GM12878 (cell line): ENCODE results near the gene TFCP2L1. TPM values are rescaled to one million over a fixed set of nuclear protein-coding genes. Genes with fewer than 3 reads are reported as not detected.

ENCODE experiments used
- ATAC-seq: fragments of 200-7000 bp; cut with Tn5 transposase; 3 replicates; pipeline ENCODE4 v1.9.1; 2020; ENCODE audit warnings: mild to moderate bottlenecking, moderate library complexity
- BruUV-seq: library from RNA; stranded (reverse); fragments of 400-500 nt; replicated peaks from 2 replicates; lab custom pipeline; 2021; lab: Mats Ljungman, UMichigan
- CTCF ChIA-PET: fragments of 300-600 bp; sonication (Branson Sonifier 250); formaldehyde crosslinking; extraction: SDS; loops from one replicate; lab custom pipeline; 2021; ENCODE audit warnings: inconsistent platforms; lab: Yijun Ruan, JAX
- POLR2A ChIA-PET: fragments of 350-600 bp; formaldehyde crosslinking; extraction: SDS; loops from one replicate; lab custom pipeline; 2021; ENCODE audit warnings: inconsistent platforms; lab: Charles Lee
- RAD21 ChIA-PET: fragments of 300-600 bp; sonication (Branson Sonifier 250); formaldehyde crosslinking; loops from one replicate; lab custom pipeline; 2023; ENCODE audit warnings: antibody characterized with exemption; ENCODE audit not compliant: unreplicated experiment; lab: Charles Lee
- SMC1A ChIA-PET: fragments of 300-600 bp; sonication (Branson Sonifier 250); formaldehyde crosslinking; loops from one replicate; lab custom pipeline; 2023; ENCODE audit not compliant: unreplicated experiment, uncharacterized antibody; lab: Charles Lee
- DNase-seq: peaks from one replicate; pipeline ENCODE4 v3.0.0-alpha.2; 2011; ENCODE audit warnings: low read depth, low spot score
- FAIRE-seq: peaks from 3 replicates; lab custom pipeline; 2011; peaks lifted over from hg19 to GRCh38; lab: Jason Lieb, UNC
- H2AFZ ChIP-seq: 2 replicates; pipeline ENCODE4 v1.6.0; 2011; ENCODE audit warnings: low read depth, low read length, control low read depth; ENCODE audit not compliant: control insufficient read depth
- H3K27ac ChIP-seq: 2 replicates; pipeline ENCODE4 v1.5.1; 2011; ENCODE audit warnings: control low read depth; ENCODE audit not compliant: control insufficient read depth, insufficient read depth
- H3K27me3 ChIP-seq, 2 experiments: replicated peaks in 1 of 2; 2 replicates each; pipeline versions ENCODE4 v1.6.0 to v1.6.1; 2011; ENCODE audit warnings: low read length in 1 of 2; ENCODE audit not compliant: control insufficient read depth in 2 of 2, insufficient read depth in 2 of 2
- H3K36me3 ChIP-seq, 2 experiments: 2 replicates each; pipeline ENCODE4 v1.5.1; 2011; ENCODE audit warnings: low read length in 1 of 2; ENCODE audit not compliant: control insufficient read depth in 2 of 2, insufficient read depth in 2 of 2
- H3K4me1 ChIP-seq: 2 replicates; pipeline ENCODE4 v1.6.1; 2011; ENCODE audit warnings: mild to moderate bottlenecking, low read length, moderate library complexity, mixed read lengths; ENCODE audit not compliant: control insufficient read depth, insufficient read depth
- H3K4me2 ChIP-seq: 2 replicates; pipeline ENCODE4 v1.6.0; 2011; ENCODE audit warnings: control low read depth; ENCODE audit not compliant: control insufficient read depth, insufficient read depth
- H3K4me3 ChIP-seq: fragments of 200-600 bp; sonication (generic); 2 replicates; pipeline ENCODE4 v1.5.1; 2016
- H3K79me2 ChIP-seq: 2 replicates; pipeline ENCODE4 v1.6.0; 2011; ENCODE audit warnings: low read length; ENCODE audit not compliant: control insufficient read depth, insufficient read depth
- H3K9ac ChIP-seq: 2 replicates; pipeline ENCODE4 v1.8.0; 2011; ENCODE audit warnings: low read length, control low read depth, mixed read lengths; ENCODE audit not compliant: control insufficient read depth, insufficient read depth
- H3K9me3 ChIP-seq: replicated peaks from 3 replicates; pipeline ENCODE4 v1.5.1; 2011; ENCODE audit warnings: mild to moderate bottlenecking, low read length; ENCODE audit not compliant: control insufficient read depth, insufficient read depth
- H4K20me1 ChIP-seq: 2 replicates; pipeline ENCODE4 v1.6.0; 2011; ENCODE audit not compliant: control insufficient read depth, insufficient read depth
- CEBPB ChIP-seq, 2 experiments: fragments of 150-350 bp in 1 of 2; IDR thresholded peaks; 2 replicates each; pipeline ENCODE4 v1.6.1; 2012 to 2014; ENCODE audit warnings: low read depth in 2 of 2, low read length in 2 of 2, borderline replicate concordance in 1 of 2, inconsistent platforms in 1 of 2
- CREM ChIP-seq: IDR thresholded peaks from 2 replicates; pipeline ENCODE4 v1.6.1; 2014; ENCODE audit warnings: antibody characterized with exemption, low read depth
- DPF2 ChIP-seq: fragments of 450-650 bp; IDR thresholded peaks from 2 replicates; pipeline ENCODE4 v1.6.1; 2017; ENCODE audit warnings: mild to moderate bottlenecking
- EGR1 ChIP-seq, 2 experiments: IDR thresholded peaks; 1 replicate in 1 of 2; 2 replicates in 1 of 2; pipeline ENCODE4 v1.6.1; 2011 to 2012; ENCODE audit warnings: low read depth in 2 of 2, low read length in 2 of 2, borderline replicate concordance in 1 of 2, mild to moderate bottlenecking in 1 of 2, moderate library complexity in 1 of 2
- JUND ChIP-seq: IDR thresholded peaks from 2 replicates; pipeline ENCODE4 v1.6.1; 2012; ENCODE audit warnings: low read depth, mild to moderate bottlenecking, low read length, improper control_type of control experiment, moderate library complexity
- MTA2 ChIP-seq: fragments of 450-650 bp; IDR thresholded peaks from 2 replicates; pipeline ENCODE4 v1.6.1; 2016; ENCODE audit warnings: low read depth, mild to moderate bottlenecking, moderate library complexity
- NFXL1 ChIP-seq: fragments of 450-650 bp; IDR thresholded peaks from 2 replicates; pipeline ENCODE4 v1.6.1; 2017; ENCODE audit warnings: antibody characterized with exemption, mild to moderate bottlenecking, borderline replicate concordance
- RAD51 ChIP-seq: fragments of 450-650 bp; IDR thresholded peaks from 2 replicates; pipeline ENCODE4 v1.6.1; 2016; ENCODE audit warnings: moderate library complexity, mild to moderate bottlenecking, inconsistent platforms
- RCOR1 ChIP-seq: conservative IDR thresholded peaks from 2 replicates; pipeline ENCODE4 v1.6.1; 2012; ENCODE audit warnings: low read depth, low read length, improper control_type of control experiment
- SMAD1 ChIP-seq: fragments of 450-650 bp; IDR thresholded peaks from 2 replicates; pipeline ENCODE4 v1.6.1; 2018; ENCODE audit warnings: mild to moderate bottlenecking, low read depth; ENCODE audit not compliant: partially characterized antibody
- TCF12 ChIP-seq: IDR thresholded peaks from 2 replicates; pipeline ENCODE4 v1.6.1; 2011; ENCODE audit warnings: low read depth, mild to moderate bottlenecking, low read length
- WGBS: methylation state at CpG from one replicate; pipeline ENCODE4 v1.1.6; 2016; ENCODE audit warnings: low lambda C conversion rate; ENCODE audit not compliant: insufficient replicate concordance, insufficient coverage; ENCODE audit errors: missing lambda C conversion rate; 5-methylcytosine and 5-hydroxymethylcytosine counted together
- in situ Hi-C: fragments of 300-500 bp; cut with MboI; formaldehyde crosslinking; loops from 9 replicates; pipeline ENCODE4 v1.14.3; 2018; ENCODE audit warnings: mixed read lengths
- intact Hi-C: fragments of 100-400 bp; cut with micrococcal nuclease; formaldehyde crosslinking; loops from one replicate; pipeline ENCODE4 v1.14.2; 2022; ENCODE audit not compliant: unreplicated experiment
- polyA plus RNA-seq, 11 experiments: library from polyadenylated mRNA; depleted of rRNA in 4 of 11; unstranded in 6 of 11; stranded (reverse) in 5 of 11; fragments of >200 nt; fragmentation: Nextera tagmentation in 4 of 11; fragmentation: Illumina TruSeq in 1 of 11; extraction: Ambion mirVana in 4 of 11; extraction: Trizol in 1 of 11; gene quantifications; 1 replicate in 1 of 11; 2 replicates in 10 of 11; pipeline versions ENCODE4 v1.2.1 to v1.2.3, GENCODE V29; 2011 to 2016; ENCODE audit warnings: inconsistent platforms in 2 of 11, missing spikeins in 2 of 11, low read depth in 1 of 11
- total RNA-seq, 4 experiments: library from RNA; depleted of rRNA in 3 of 4; stranded (reverse); fragments of >200 nt in 3 of 4; fragmentation: Illumina TruSeq in 1 of 4; extraction: Trizol in 1 of 4; gene quantifications; 2 replicates each; pipeline versions ENCODE4 v1.2.1 to v1.2.3, GENCODE V29; 2013 to 2021
- TF ChIP-seq, protein P1 (sequence below): fragments of 450-650 bp; IDR thresholded peaks from 2 replicates; pipeline ENCODE4 v1.6.1; 2016; ENCODE audit warnings: mild to moderate bottlenecking
- TF ChIP-seq, protein P2 (sequence below): fragments of 150-350 bp; IDR thresholded peaks from 2 replicates; pipeline ENCODE4 v1.6.1; 2014; ENCODE audit warnings: mild to moderate bottlenecking, low read depth, low read length
- TF ChIP-seq, protein P3 (sequence below): IDR thresholded peaks from 2 replicates; pipeline ENCODE4 v1.6.1; 2011; ENCODE audit warnings: low read depth, low read length, improper control_type of control experiment, borderline replicate concordance

Gene TFCP2L1
- total and polyA plus RNA-seq, 10 of the 15 experiments (the other 5 are each of a cell fraction or from before 2014, with no cell fraction given), result 0.02 to 0.21 (median 0.09) TPM; not detected in 1

DNA sequence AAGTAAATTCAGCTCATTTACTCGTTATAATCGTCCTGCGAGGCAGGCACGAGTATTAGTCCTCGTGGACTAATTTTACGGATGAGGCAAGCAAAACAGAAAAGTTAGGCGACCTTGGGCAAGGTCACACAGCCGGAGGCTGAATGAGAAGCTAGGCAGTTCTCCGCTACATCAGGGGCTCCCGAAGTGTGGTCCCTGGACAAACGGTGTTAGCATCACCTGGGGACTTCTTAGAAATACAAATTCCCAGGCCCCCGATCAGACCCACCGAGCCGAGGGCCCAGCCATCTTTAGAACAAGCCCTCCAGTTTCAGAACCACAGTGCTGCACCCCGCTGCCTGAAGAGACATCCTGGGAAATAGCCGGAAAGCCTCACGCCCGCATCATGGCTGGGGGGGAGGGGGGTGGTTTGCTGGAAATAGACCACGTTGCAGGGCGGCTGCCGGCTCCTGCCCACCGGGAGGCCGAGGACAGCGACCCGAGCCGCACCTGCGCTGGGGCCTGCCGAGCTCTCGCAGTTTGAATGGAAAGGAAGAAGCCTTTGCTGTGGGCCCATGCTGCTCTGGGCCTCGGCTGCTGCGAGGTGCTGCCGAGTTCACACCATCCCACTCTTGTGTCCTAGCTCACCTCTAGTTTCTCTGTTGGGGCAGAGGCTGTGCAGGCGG is 72.2 kb downstream of the TFCP2L1 start (continued):
- no peak for TF ChIP-seq JUND
- TF ChIP-seq MTA2, result no peak
- no peak for TF ChIP-seq RAD51
- no peak for TF ChIP-seq TCF12
- no peak for TF ChIP-seq SMAD1
- TF ChIP-seq, protein P1, sequence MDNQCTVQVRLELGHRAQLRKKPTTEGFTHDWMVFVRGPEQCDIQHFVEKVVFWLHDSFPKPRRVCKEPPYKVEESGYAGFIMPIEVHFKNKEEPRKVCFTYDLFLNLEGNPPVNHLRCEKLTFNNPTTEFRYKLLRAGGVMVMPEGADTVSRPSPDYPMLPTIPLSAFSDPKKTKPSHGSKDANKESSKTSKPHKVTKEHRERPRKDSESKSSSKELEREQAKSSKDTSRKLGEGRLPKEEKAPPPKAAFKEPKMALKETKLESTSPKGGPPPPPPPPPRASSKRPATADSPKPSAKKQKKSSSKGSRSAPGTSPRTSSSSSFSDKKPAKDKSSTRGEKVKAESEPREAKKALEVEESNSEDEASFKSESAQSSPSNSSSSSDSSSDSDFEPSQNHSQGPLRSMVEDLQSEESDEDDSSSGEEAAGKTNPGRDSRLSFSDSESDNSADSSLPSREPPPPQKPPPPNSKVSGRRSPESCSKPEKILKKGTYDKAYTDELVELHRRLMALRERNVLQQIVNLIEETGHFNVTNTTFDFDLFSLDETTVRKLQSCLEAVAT, result no peak

DNA sequence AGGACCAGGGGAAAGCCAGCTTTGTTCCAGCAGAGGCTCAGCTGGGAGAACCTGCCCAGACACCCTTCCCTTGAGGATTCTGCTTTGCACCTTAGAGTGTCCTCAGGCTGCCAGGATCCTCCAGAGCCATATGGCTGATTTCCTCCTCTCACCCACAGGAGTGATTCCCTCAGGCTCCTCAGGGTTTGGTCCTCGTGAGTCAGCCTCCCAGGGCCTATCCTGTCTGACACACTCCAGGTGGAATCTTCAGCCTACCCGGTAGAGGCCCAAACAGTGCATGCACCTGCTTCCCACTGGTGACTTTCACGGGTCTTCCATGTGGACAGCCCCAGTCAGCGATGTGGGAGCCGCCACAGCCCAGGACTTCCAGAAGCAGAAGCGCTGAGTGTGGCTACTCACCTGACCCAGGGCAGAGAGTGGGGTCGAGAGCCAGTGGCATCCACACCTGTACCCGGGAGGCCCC is 73.3 kb downstream of the TFCP2L1 start:
- FAIRE-seq, result no peak
- Histone ChIP-seq H3K4me2 (no peak overlapping the region), H4K20me1 (no peaks in the 10 kb centered on the region), H3K4me1 (no peaks in the 10 kb centered on the region), H3K9me3 (no peaks in the 10 kb centered on the region), H3K79me2 (no peaks in the 10 kb centered on the region), H3K27ac (no peak overlapping the region), H3K27me3 (peaks cover 0 to 4% of the 10 kb centered on the region in 2 experiments; a peak in 2 of 4 replicates), H3K9ac (no peak overlapping the region), H3K4me3 (no peak overlapping the region), H3K36me3 (no peaks in the 10 kb centered on the region), H2AFZ (no peak overlapping the region)
- DNase-seq, result no peak
- ATAC-seq, result no peak
- intact Hi-C loops, result no loop called here
- ChIA-PET POLR2A (no interaction called here), RAD21 (no interaction called here), CTCF (no interaction called here), SMC1A (no interaction called here)
- TF ChIP-seq, protein P2, sequence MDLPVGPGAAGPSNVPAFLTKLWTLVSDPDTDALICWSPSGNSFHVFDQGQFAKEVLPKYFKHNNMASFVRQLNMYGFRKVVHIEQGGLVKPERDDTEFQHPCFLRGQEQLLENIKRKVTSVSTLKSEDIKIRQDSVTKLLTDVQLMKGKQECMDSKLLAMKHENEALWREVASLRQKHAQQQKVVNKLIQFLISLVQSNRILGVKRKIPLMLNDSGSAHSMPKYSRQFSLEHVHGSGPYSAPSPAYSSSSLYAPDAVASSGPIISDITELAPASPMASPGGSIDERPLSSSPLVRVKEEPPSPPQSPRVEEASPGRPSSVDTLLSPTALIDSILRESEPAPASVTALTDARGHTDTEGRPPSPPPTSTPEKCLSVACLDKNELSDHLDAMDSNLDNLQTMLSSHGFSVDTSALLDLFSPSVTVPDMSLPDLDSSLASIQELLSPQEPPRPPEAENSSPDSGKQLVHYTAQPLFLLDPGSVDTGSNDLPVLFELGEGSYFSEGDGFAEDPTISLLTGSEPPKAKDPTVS, result no peak
- TF ChIP-seq CREM (no peak), RCOR1 (no peak), CEBPB (IDR thresholded peaks at IDR 0.05; ENCODE audit: borderline replicate concordance in 1 of 2, low read depth in 2 of 2, low read length in 2 of 2) (no peak), NFXL1 (no peak), DPF2 (no peak), EGR1 (IDR thresholded peaks at IDR 0.05; ENCODE audit: borderline replicate concordance in 1 of 2, low read depth in 2 of 2, low read length in 2 of 2) (no peak)
- TF ChIP-seq, protein P3, sequence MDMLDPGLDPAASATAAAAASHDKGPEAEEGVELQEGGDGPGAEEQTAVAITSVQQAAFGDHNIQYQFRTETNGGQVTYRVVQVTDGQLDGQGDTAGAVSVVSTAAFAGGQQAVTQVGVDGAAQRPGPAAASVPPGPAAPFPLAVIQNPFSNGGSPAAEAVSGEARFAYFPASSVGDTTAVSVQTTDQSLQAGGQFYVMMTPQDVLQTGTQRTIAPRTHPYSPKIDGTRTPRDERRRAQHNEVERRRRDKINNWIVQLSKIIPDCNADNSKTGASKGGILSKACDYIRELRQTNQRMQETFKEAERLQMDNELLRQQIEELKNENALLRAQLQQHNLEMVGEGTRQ, result no peak
- no TSS peak for BruUV-seq
- 31% methylated on average over 8 of the region's 8 CpGs for WGBS
- in situ Hi-C loops, result no loop called here
